ENCODE results near the gene GPR17.
A peak's percentile ranks its signal among the peaks of the same experiment; 100 is the strongest.

The GPR17 gene

DNA sequence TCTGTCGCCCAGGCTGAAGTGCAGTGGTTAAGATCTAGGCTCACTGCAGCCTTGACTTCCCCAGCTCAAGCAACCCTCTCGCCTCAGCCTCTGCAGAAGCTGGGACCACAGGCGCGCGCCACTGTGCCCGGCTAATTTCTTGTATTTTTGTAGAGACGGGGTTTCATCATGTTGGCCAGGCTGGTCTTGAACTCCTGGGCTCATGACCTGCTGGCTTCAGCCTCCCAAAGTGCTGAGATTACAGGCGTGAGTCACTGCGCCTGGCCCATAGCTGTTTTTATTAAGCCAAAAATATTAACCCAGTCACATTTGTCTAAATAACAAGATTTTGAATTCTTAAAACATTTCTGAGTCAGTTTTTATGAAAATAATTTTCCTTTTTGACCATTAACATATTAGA lies 49.0 kb downstream of the GPR17 start:
- no peak for ATAC-seq
- no peak for DNase-seq

DNA sequence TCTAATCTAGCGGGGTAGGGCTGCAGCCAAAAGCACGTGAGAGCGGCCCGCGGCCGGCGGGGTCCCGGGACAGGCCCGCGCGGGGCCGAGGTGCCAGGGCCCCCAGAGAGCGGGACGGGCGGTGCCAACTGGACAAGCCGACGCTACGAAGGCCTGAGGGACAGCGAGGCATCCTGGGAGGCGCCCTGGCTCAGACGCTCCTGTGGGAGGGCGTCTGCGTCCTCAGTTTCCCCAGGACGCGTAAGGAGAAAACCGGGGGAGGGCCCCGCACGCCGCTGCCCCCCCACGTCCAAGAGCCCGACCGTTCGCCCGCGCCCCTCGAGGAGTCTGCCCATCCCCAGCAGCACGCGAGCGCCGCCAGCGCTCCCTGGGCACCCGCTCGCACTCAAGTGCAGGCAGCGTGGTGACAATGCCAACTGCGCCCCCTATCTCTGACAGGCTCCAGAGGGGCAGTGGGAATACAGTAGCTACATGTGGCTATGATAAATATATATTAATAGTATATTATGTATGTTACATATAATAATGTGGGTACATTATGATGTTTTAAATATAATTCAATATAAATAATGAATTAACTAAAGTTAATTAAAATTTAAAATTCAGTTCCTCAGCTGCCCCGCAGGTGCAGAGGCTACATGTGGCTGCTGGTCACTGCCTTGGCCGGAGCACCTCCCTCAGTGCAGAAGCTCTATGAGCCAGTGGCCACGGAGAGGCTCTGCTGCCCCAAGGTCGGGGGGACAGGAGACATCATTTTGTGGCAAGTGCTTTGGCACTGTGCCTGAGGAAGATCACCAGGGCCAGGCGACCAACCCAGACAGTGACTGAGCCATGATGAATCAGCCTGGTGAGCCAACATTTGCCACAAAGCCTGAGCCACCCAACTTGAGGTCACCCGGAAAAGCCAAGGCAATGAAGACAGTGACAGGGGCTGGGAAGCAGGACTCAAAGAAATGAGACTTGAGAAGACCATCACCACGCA lies 49.8 kb downstream of the GPR17 start:
- DNase-seq = peak; percentile 59
- ATAC-seq = peak; percentile 52

DNA sequence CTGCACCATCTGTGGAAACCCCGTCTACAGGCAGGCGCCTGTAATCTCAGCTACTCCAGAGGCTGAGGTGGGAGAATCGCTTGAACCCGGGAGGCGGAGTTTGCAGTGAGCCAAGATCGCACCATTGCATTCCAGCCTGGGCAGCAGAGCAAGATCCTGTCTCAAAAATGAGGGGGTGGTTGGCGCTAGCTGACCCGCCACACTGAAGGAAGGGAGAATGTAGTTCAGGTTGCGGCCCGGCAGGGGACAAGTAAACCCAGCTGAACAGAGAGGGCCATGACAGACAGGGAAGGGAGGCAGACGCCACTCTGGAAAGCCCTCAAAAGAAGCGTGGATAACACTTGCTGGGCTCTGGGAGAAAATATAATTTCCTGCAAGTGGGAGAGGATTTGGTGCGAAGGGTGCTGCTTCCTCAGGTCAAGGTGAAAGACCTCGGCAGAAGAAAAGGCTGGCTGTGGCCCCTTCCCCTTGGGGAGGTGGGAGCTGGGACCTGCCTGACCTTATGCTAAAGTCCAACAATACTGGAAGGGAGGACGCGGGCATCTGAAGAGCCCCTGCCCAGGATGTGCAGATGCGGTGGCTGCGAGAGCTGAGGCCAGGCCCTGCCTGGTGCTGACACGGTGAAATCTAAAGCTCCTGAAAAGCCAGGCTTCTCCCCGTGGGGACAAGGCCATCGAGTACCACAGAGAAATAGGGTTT lies 51.7 kb downstream of the GPR17 start:
- ATAC-seq = no peak
- no peak for DNase-seq

DNA sequence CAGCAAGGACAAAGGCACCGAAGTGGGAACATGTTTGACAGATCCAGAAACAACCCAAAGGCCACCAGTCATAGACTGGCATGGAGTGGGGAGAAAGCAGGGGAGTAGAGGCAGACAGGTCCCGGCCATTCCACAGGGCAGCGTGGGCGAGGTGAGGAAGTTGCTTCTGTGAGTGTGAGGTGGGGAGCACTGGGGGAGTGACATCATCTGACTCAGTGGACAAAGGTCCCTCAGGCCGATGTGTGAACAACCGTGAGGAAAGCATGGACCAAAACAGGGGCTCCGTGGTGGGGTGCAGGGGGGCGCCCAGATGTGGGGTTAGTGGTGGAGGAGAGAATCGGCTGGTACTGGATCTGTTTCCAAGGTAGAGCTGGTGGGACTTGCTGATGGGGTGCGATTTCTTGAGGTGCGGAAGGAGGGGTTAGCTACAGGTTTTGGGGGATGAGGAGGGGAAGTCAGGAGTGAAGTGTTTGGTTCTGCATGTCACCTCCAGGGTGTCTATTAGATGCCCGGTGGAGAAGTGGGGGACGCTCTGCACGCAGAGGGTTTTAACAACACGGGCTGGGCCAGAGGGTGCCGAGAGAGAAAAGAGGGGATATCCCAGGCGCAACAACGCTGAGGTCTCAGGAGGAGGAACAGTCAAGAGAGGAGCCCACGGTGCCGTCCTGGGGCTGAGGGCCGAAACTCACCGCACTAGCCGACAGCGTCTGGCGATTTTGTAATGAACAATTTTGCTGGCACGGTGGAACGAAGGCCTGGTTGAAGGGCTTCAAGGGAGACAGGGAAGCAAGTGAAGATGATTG lies 52.8 kb downstream of the GPR17 start:
- DNase-seq (no peak), ATAC-seq (no peak)

DNA sequence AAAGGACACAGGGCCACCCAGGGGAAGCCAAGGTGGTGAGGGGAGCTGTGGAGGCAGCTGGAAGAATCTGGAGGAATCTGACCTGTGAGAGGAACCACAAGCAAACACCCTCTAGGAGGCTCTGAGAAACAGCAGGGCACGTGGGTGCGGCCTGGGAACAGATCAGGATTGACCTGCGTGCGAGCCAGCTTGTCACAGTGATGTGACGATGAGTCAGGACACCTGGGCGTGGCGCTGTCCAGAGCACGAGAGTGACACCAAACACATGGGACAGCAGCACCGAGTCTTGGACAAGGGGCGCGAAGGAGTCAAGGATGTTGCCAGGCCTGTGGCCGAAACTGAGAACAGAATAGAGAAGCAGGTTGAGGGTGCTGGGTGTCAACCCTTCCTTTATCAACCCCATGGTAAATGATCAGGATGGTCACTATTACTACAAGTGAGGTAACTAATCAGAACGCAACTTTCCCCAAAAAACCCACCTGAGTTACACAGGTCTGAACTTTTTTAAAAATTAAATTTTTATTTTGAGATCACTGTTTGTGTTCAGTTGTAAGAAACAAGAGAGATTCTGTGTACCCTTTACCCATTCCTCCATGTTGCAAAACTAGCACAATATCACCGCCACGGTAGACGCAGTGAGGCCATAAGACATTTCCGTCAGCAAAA lies 54.7 kb downstream of the GPR17 start:
- DNase-seq (peak; percentile 49), ATAC-seq (peak; percentile 1)

DNA sequence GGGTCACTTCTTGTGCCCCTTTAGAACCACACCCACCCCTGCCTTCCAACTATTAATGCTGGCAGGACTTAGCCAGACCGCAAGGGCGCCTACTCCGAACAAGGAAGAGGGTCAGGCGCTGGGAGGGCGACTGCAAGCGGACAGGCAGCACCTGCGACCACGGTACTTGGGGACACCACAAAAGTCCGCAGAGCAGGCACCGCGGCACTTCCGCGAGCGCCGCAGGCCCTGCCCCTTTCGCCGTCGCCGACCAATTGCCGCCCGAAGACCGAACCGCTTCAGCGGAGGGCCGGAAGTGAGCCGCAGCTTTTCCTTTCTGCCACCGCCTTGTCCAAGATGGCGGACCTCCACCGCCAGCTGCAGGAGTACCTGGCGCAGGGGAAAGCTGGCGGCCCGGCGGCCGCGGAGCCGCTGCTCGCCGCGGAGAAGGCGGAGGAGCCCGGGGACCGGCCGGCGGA lies 55.3 kb downstream of the GPR17 start, which contains the start of gene SFT2D3:
Gene SFT2D3 (plus strand): TSS at position 305 of the 458 bp plus-strand sequence. CDS start 32 bp downstream, at position 337.
- ATAC-seq (peak; percentile 81), DNase-seq (peak; percentile 92)

DNA sequence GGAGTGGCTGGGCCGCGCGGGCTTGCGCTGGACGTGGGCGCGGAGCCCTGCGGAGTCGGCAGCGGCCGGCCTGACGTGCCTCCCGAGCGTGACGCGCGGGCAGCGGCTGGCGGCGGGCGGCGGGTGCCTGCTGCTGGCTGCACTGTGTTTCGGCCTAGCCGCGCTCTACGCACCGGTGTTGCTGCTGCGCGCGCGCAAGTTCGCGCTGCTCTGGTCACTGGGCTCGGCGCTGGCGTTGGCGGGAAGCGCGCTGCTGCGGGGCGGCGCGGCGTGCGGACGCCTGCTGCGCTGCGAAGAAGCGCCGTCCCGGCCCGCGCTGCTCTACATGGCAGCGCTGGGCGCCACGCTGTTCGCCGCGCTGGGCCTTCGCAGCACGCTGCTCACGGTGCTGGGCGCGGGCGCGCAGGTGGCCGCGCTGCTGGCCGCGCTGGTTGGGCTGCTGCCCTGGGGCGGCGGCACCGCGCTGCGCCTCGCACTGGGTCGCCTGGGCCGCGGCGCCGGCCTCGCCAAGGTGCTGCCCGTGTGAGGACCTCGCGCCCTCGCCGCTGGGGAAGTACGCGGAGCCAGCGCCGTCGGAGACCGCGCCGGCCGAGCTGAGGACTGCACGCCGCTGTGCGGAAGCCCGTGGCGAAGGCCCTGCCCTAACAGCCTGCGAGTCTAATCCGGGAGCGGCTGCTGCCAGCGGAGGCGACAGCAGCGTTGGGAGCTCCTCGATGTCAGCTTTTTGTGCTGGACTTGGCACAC lies 55.9 kb downstream of the GPR17 start:
- DNase-seq (peak; percentile 80), ATAC-seq (peak; percentile 81)

All from stimulated activated naive CD8-positive, alpha-beta T cell treated with anti-CD3 and anti-CD28 coated beads, Interleukin-15, Interleukin-2, amounts not matched to agents 100 U/mL and 50 U/mL, for 24 hours (primary cell).